H1 (cell line): Measurements from ENCODE around the gene DZIP1L. TPM values are rescaled to one million over a fixed set of nuclear protein-coding genes. Genes with fewer than 3 reads are reported as not detected.

Source experiments
- CTCF ChIA-PET: fragments of 300-600 bp; sonication (Branson Sonifier 250); formaldehyde crosslinking; loops from one replicate; lab custom pipeline; 2021; ENCODE audit not compliant: partially characterized antibody; lab: Charles Lee
- POLR2A ChIA-PET: fragments of 300-600 bp; sonication (Branson Sonifier 250); formaldehyde crosslinking; loops from one replicate; lab custom pipeline; 2021; ENCODE audit warnings: inconsistent platforms; ENCODE audit not compliant: partially characterized antibody; lab: Charles Lee
- DNase-seq, 2 experiments: peaks; one replicate each; pipeline versions ENCODE4 v3.0.0 to v3.0.0-alpha.2; 2010 to 2022; ENCODE audit warnings: low spot score in 2 of 2, low read depth in 1 of 2, mixed read lengths in 1 of 2
- FAIRE-seq: peaks from 2 replicates; lab custom pipeline; 2011; peaks lifted over from hg19 to GRCh38; lab: Jason Lieb, UNC
- H2AFZ ChIP-seq: 2 replicates; pipeline ENCODE4 v1.8.1; 2012; ENCODE audit warnings: low read length, inconsistent platforms
- H2AK5ac ChIP-seq: 2 replicates; pipeline ENCODE4 v1.6.1; 2013; ENCODE audit warnings: low read depth, low read length
- H2BK120ac ChIP-seq: replicated peaks from 2 replicates; pipeline ENCODE3; 2013; ENCODE audit warnings: low read depth, low read length, inconsistent platforms
- H2BK12ac ChIP-seq: 2 replicates; pipeline ENCODE4 v1.6.1; 2013; ENCODE audit warnings: low read depth, low read length
- H2BK15ac ChIP-seq: 2 replicates; pipeline ENCODE4 v1.6.1; 2013; ENCODE audit warnings: low read length
- H2BK20ac ChIP-seq: 2 replicates; pipeline ENCODE4 v1.6.1; 2013; ENCODE audit warnings: low read length
- H2BK5ac ChIP-seq: 2 replicates; pipeline ENCODE4 v1.6.1; 2013; ENCODE audit warnings: low read depth, low read length
- H3K14ac ChIP-seq: 2 replicates; pipeline ENCODE4 v1.6.1; 2013; ENCODE audit warnings: inconsistent platforms; ENCODE audit not compliant: insufficient read length
- H3K18ac ChIP-seq: 2 replicates; pipeline ENCODE4 v1.6.1; 2013; ENCODE audit warnings: low read length; ENCODE audit errors: extremely low read depth
- H3K23ac ChIP-seq: 2 replicates; pipeline ENCODE4 v1.6.1; 2013; ENCODE audit warnings: inconsistent platforms; ENCODE audit not compliant: insufficient read length
- H3K23me2 ChIP-seq: 2 replicates; pipeline ENCODE4 v1.6.1; 2013; ENCODE audit warnings: low read depth, low read length
- H3K27ac ChIP-seq: 2 replicates; pipeline ENCODE4 v1.6.1; 2011; ENCODE audit warnings: low read depth, low read length, inconsistent platforms
- H3K27me3 ChIP-seq, 4 experiments: replicated peaks in 1 of 4; 1 replicate in 1 of 4; 2 replicates in 3 of 4; pipeline versions ENCODE4 v1.6.1 to v1.8.1; 2011 to 2013; ENCODE audit warnings: low read length in 3 of 4, mild to moderate bottlenecking in 3 of 4, inconsistent platforms in 2 of 4, mixed read lengths in 2 of 4, moderate library complexity in 1 of 4; ENCODE audit not compliant: control insufficient read depth in 3 of 4, insufficient read depth in 3 of 4; ENCODE audit errors: extremely low read depth in 1 of 4
- H3K36me3 ChIP-seq, 4 experiments: 2 replicates each; pipeline versions ENCODE4 v1.6.1 to v1.8.1; 2011 to 2013; ENCODE audit warnings: mild to moderate bottlenecking in 4 of 4, low read length in 3 of 4, moderate library complexity in 2 of 4, control low read depth in 1 of 4, inconsistent platforms in 1 of 4; ENCODE audit not compliant: insufficient read depth in 4 of 4, control insufficient read depth in 2 of 4
- H3K4ac ChIP-seq: replicated peaks from 2 replicates; pipeline ENCODE3; 2013; ENCODE audit warnings: low read length, low read depth, mixed read lengths, inconsistent platforms; ENCODE audit not compliant: insufficient read length
- H3K4me1 ChIP-seq, 4 experiments: replicated peaks in 1 of 4; 1 replicate in 1 of 4; 2 replicates in 3 of 4; pipeline versions ENCODE4 v1.6.1 to v1.8.1; 2011 to 2013; ENCODE audit warnings: low read length in 3 of 4, inconsistent platforms in 2 of 4, mixed read lengths in 1 of 4; ENCODE audit not compliant: insufficient read depth in 4 of 4, control insufficient read depth in 3 of 4
- H3K4me2 ChIP-seq, 2 experiments: 2 replicates each; pipeline versions ENCODE4 v1.6.1 to v1.8.1; 2011 to 2013; ENCODE audit warnings: low read depth in 2 of 2, low read length in 2 of 2, control low read depth in 1 of 2, inconsistent platforms in 1 of 2, mild to moderate bottlenecking in 1 of 2; ENCODE audit not compliant: insufficient read depth in 1 of 2
- H3K4me3 ChIP-seq, 4 experiments: fragments of 200-600, 300-600 bp in 1 of 4; sonication (generic), shearing (Covaris generic), sonication (Bioruptor Twin) in 1 of 4; 2 replicates each; pipeline versions ENCODE4 v1.5.1 to v1.8.1; 2011 to 2016; ENCODE audit warnings: low read length in 4 of 4, low read depth in 3 of 4, control low read depth in 2 of 4, inconsistent platforms in 2 of 4, mild to moderate bottlenecking in 2 of 4, mixed read lengths in 1 of 4, moderate library complexity in 1 of 4; ENCODE audit not compliant: insufficient read depth in 2 of 4; ENCODE audit errors: extremely low read depth in 1 of 4
- H3K56ac ChIP-seq: replicated peaks from 2 replicates; pipeline ENCODE3; 2013; ENCODE audit warnings: low read depth, mild to moderate bottlenecking, mixed read lengths, low read length, inconsistent platforms; ENCODE audit not compliant: insufficient read length
- H3K79me1 ChIP-seq: 2 replicates; pipeline ENCODE4 v1.6.1; 2013; ENCODE audit warnings: low read depth, low read length, control low read depth
- H3K79me2 ChIP-seq, 2 experiments: 2 replicates each; pipeline versions ENCODE4 v1.6.1 to v1.8.1; 2012 to 2013; ENCODE audit warnings: low read length in 2 of 2, mild to moderate bottlenecking in 2 of 2, inconsistent platforms in 1 of 2; ENCODE audit not compliant: insufficient read depth in 2 of 2, control insufficient read depth in 1 of 2
- H3K9ac ChIP-seq, 4 experiments: replicated peaks in 1 of 4; 1 replicate in 1 of 4; 2 replicates in 3 of 4; pipeline versions ENCODE4 v1.6.1 to v1.8.1; 2011 to 2013; ENCODE audit warnings: low read depth in 3 of 4, low read length in 3 of 4, control low read depth in 2 of 4, mild to moderate bottlenecking in 2 of 4, moderate library complexity in 2 of 4, inconsistent platforms in 1 of 4; ENCODE audit errors: extremely low read depth in 1 of 4
- H3K9me3 ChIP-seq, 2 experiments: 2 replicates each; pipeline versions ENCODE4 v1.6.1 to v1.8.1; 2012 to 2013; ENCODE audit warnings: mild to moderate bottlenecking in 2 of 2, moderate library complexity in 2 of 2, control low read depth in 1 of 2, inconsistent platforms in 1 of 2, low read depth in 1 of 2, low read length in 1 of 2, mixed read lengths in 1 of 2; ENCODE audit not compliant: insufficient read depth in 2 of 2
- H4K20me1 ChIP-seq, 2 experiments: replicated peaks in 1 of 2; 2 replicates each; pipeline versions ENCODE3 to v1.8.1; 2011 to 2013; ENCODE audit warnings: inconsistent platforms in 2 of 2, low read length in 2 of 2, mild to moderate bottlenecking in 1 of 2; ENCODE audit not compliant: insufficient read depth in 2 of 2, control insufficient read depth in 1 of 2
- H4K5ac ChIP-seq: 2 replicates; pipeline ENCODE4 v1.6.1; 2013; ENCODE audit warnings: low read length, low read depth, mixed read lengths, inconsistent platforms; ENCODE audit not compliant: insufficient read length
- H4K8ac ChIP-seq: 2 replicates; pipeline ENCODE4 v1.8.0; 2013; ENCODE audit warnings: mild to moderate bottlenecking, moderate library complexity, low read length, inconsistent platforms; ENCODE audit not compliant: insufficient read depth; ENCODE audit errors: extremely low read depth
- H4K91ac ChIP-seq: replicated peaks from 2 replicates; pipeline ENCODE3; 2013; ENCODE audit warnings: low read length, mixed read lengths, inconsistent platforms; ENCODE audit not compliant: insufficient read length
- ASH2L ChIP-seq: fragments of 200-600, 300-600 bp; sonication (generic); IDR thresholded peaks from one replicate; pipeline ENCODE4 v1.7.1; 2017; ENCODE audit warnings: low read length
- WGBS, 2 experiments: shearing (Covaris generic) in 1 of 2; methylation state at CpG; one replicate each; pipeline versions ENCODE4 v1.1.6 to v1.1.7; 2013 to 2015; ENCODE audit warnings: low lambda C conversion rate in 2 of 2, mixed read lengths in 2 of 2, inconsistent platforms in 1 of 2, low coverage in 1 of 2, missing lambda C conversion rate in 1 of 2; ENCODE audit not compliant: insufficient replicate concordance in 2 of 2, insufficient coverage in 1 of 2, insufficient read length in 1 of 2; ENCODE audit errors: extremely low coverage in 1 of 2, missing lambda C conversion rate in 1 of 2; 5-methylcytosine and 5-hydroxymethylcytosine counted together
- polyA plus RNA-seq, 7 experiments: library from polyadenylated mRNA; depleted of rRNA in 3 of 7; stranded (reverse) in 5 of 7; unstranded in 2 of 7; fragments of >200 nt in 5 of 7; fragments of 200-250 nt in 2 of 7; gene quantifications; 1 replicate in 5 of 7; 2 replicates in 1 of 7; 4 replicates in 1 of 7; pipeline versions ENCODE4 v1.2.1 to v1.2.3, GENCODE V29; 2011 to 2013; ENCODE audit warnings: missing spikeins in 2 of 7, mixed read lengths in 2 of 7
- total RNA-seq: library from RNA; stranded (reverse); fragmentation: NEBNext Ultra II Directional; extraction: Animal tissue kit (Norgen Biotek cat#: 25700); gene quantifications from 2 replicates; pipeline ENCODE4 v1.2.1, GENCODE V29; 2021

DZIP1L gene
- total and polyA plus RNA-seq, 2 of the 8 experiments (the other 6 are each of a cell fraction or from before 2014, with no cell fraction given) = 6.5 to 8.3 TPM

GRCh38 chr3:138012526-138012925, 102.9 kb downstream of the DZIP1L start:
- Histone ChIP-seq H2AFZ (no peak overlapping the region), H2BK15ac (no peak overlapping the region), H3K9ac (no peak overlapping the region), H4K8ac (no peak overlapping the region), H4K20me1 (no peaks in the 10 kb centered on the region), H3K4me3 (no peak overlapping the region), H3K4me1 (no peaks in the 10 kb centered on the region), H3K27me3 (no peaks in the 10 kb centered on the region), H3K79me2 (no peaks in the 10 kb centered on the region), H4K5ac (no peak overlapping the region), H4K91ac (no peak overlapping the region), H3K79me1 (no peaks in the 10 kb centered on the region), H3K36me3 (no peaks in the 10 kb centered on the region), H2BK12ac (no peak overlapping the region), H3K27ac (no peak overlapping the region), H3K23ac (no peak overlapping the region), H2BK20ac (no peak overlapping the region), H3K18ac (no peak overlapping the region), H3K4ac (no peak overlapping the region), H3K56ac (no peak overlapping the region), H2AK5ac (no peak overlapping the region), H2BK120ac (no peak overlapping the region), H3K9me3 (no peaks in the 10 kb centered on the region), H3K4me2 (no peak overlapping the region), H3K23me2 (no peaks in the 10 kb centered on the region), H2BK5ac (no peak overlapping the region), H3K14ac (no peak overlapping the region)
- ChIA-PET CTCF (interaction anchor here (1.5 kb wide), 1 partner anchor 27 kb away, joined by 4 read pairs; no protein-coding TSS in a partner anchor), POLR2A (no interaction called here)
- no peak for TF ChIP-seq ASH2L
- FAIRE-seq (no peak), DNase-seq (no peak)
- 89% methylated on average over 4 of the region's 4 CpGs; no CpG with 5 or more reads in 1 of the 2 experiments for WGBS, 2 experiments

Other genes starting within 250 kb of the DZIP1L start
- not detected in 2 replicates for gene CLDN18, start 105.4 kb downstream of the DZIP1L start, total RNA-seq
- not detected in 2 replicates for gene CLDN18, start 105.4 kb downstream of the DZIP1L start, polyA plus RNA-seq (2011; rRNA removed)
- not detected in 2 replicates for gene A4GNT, start 16.8 kb upstream of the DZIP1L start, total RNA-seq
- not detected in 2 replicates for gene A4GNT, start 16.8 kb upstream of the DZIP1L start, polyA plus RNA-seq (2011; rRNA removed)
- 18.0 and 18.3 TPM in 2 replicates for gene DBR1, start 59.3 kb upstream of the DZIP1L start, total RNA-seq
- 9.5 and 10.1 TPM in 2 replicates for gene DBR1, start 59.3 kb upstream of the DZIP1L start, polyA plus RNA-seq (2011; rRNA removed)
- gene ARMC8, start 71.7 kb upstream of the DZIP1L start, total RNA-seq = 43.1 and 47.3 TPM in 2 replicates
- 46.5 and 58.5 TPM in 2 replicates for gene ARMC8, start 71.7 kb upstream of the DZIP1L start, polyA plus RNA-seq (2011; rRNA removed)
- not detected in 2 replicates for gene NME9, start 214.2 kb upstream of the DZIP1L start, total RNA-seq
- 0.11 TPM in 1 of 2 replicates, not detected in the other for gene NME9, start 214.2 kb upstream of the DZIP1L start, polyA plus RNA-seq (2011; rRNA removed)
- 15.6 and 16.2 TPM in 2 replicates for gene MRAS, start 233.0 kb upstream of the DZIP1L start, total RNA-seq
- 10.6 and 15.1 TPM in 2 replicates for gene MRAS, start 233.0 kb upstream of the DZIP1L start, polyA plus RNA-seq (2011; rRNA removed)